Measurements from ENCODE around the gene TSHZ2.

The TSHZ2 gene

GRCh38 chr20:53263554-53264438, 291.6 kb downstream of the TSHZ2 start:
- no peak overlapping the region for H3K9ac ChIP-seq (ENCODE audit: low read length)

GRCh38 chr20:53264604-53265003, 292.4 kb downstream of the TSHZ2 start:
- TF ChIP-seq EZH2phosphoT487 (IDR thresholded peaks at IDR 0.05; ENCODE audit: low read depth): no peak
- Histone ChIP-seq H3K9ac (ENCODE audit: low read length) (no peak overlapping the region), H4K20me1 (ENCODE audit: insufficient read depth, low read length) (no peaks in the 10 kb centered on the region), H2AFZ (ENCODE audit: low read depth, low read length) (no peak overlapping the region), H3K27ac (ENCODE audit: low read length) (no peak overlapping the region), H3K79me2 (ENCODE audit: low read length) (no peaks in the 10 kb centered on the region), H3K4me3 (ENCODE audit: low read length) (no peak overlapping the region), H3K36me3 (replicated peaks; ENCODE audit: low read depth, low read length) (no peaks in the 10 kb centered on the region), H3K9me3 (ENCODE audit: insufficient read depth, low read length) (no peaks in the 10 kb centered on the region), H3K4me1 (ENCODE audit: low read length) (no peaks in the 10 kb centered on the region), H3K4me2 (ENCODE audit: low read length) (no peak overlapping the region), H3K27me3 (ENCODE audit: low read depth, low read length) (no peaks in the 10 kb centered on the region)

More at GRCh38 chr20:53263554-53264438, 291.6 kb downstream of the TSHZ2 start:
- H3K4me3 ChIP-seq (ENCODE audit: low read length): no peak overlapping the region
- H3K9me3 ChIP-seq (ENCODE audit: insufficient read depth, low read length): no peaks in the 10 kb centered on the region
- no peaks in the 10 kb centered on the region for H3K27me3 ChIP-seq (ENCODE audit: low read depth, low read length)
- H3K79me2 ChIP-seq (ENCODE audit: low read length): no peaks in the 10 kb centered on the region
- no peaks in the 10 kb centered on the region for H3K4me1 ChIP-seq (ENCODE audit: low read length)
- no peak overlapping the region for H2AFZ ChIP-seq (ENCODE audit: low read depth, low read length)
- H4K20me1 ChIP-seq (ENCODE audit: insufficient read depth, low read length): no peaks in the 10 kb centered on the region
- no peaks in the 10 kb centered on the region for H3K36me3 ChIP-seq (replicated peaks; ENCODE audit: low read depth, low read length)
- TF ChIP-seq EZH2phosphoT487 (IDR thresholded peaks at IDR 0.05; ENCODE audit: low read depth): no peak
- no peak for TF ChIP-seq CTCF (IDR thresholded peaks at IDR 0.05; ENCODE audit: low read depth, low read length)
- H3K27ac ChIP-seq (ENCODE audit: low read length): no peak overlapping the region
- H3K4me2 ChIP-seq (ENCODE audit: low read length): no peak overlapping the region

GRCh38 chr20:53265304-53265875, 293.2 kb downstream of the TSHZ2 start:
- H3K4me3 ChIP-seq (ENCODE audit: low read length): no peak overlapping the region
- H2AFZ ChIP-seq (ENCODE audit: low read depth, low read length): no peak overlapping the region
- no peaks in the 10 kb centered on the region for H3K36me3 ChIP-seq (replicated peaks; ENCODE audit: low read depth, low read length)
- H3K9me3 ChIP-seq (ENCODE audit: insufficient read depth, low read length): no peaks in the 10 kb centered on the region
- H4K20me1 ChIP-seq (ENCODE audit: insufficient read depth, low read length): no peaks in the 10 kb centered on the region
- no peaks in the 10 kb centered on the region for H3K79me2 ChIP-seq (ENCODE audit: low read length)
- no peaks in the 10 kb centered on the region for H3K27me3 ChIP-seq (ENCODE audit: low read depth, low read length)
- H3K27ac ChIP-seq (ENCODE audit: low read length): no peak overlapping the region
- H3K4me2 ChIP-seq (ENCODE audit: low read length): no peak overlapping the region
- TF ChIP-seq CTCF (IDR thresholded peaks at IDR 0.05; ENCODE audit: low read depth, low read length) (no peak), EZH2phosphoT487 (IDR thresholded peaks at IDR 0.05; ENCODE audit: low read depth) (no peak)
- no peaks in the 10 kb centered on the region for H3K4me1 ChIP-seq (ENCODE audit: low read length)
- H3K9ac ChIP-seq (ENCODE audit: low read length): no peak overlapping the region

- Histone ChIP-seq H4K20me1 (ENCODE audit: insufficient read depth, low read length) (no peaks in the 10 kb centered on the region), H3K4me2 (ENCODE audit: low read length) (no peak overlapping the region), H3K4me3 (ENCODE audit: low read length) (no peak overlapping the region), H3K79me2 (ENCODE audit: low read length) (no peaks in the 10 kb centered on the region), H3K4me1 (ENCODE audit: low read length) (no peaks in the 10 kb centered on the region), H2AFZ (ENCODE audit: low read depth, low read length) (no peak overlapping the region), H3K9me3 (ENCODE audit: insufficient read depth, low read length) (no peaks in the 10 kb centered on the region), H3K36me3 (replicated peaks; ENCODE audit: low read depth, low read length) (no peaks in the 10 kb centered on the region), H3K27me3 (ENCODE audit: low read depth, low read length) (no peaks in the 10 kb centered on the region), H3K27ac (ENCODE audit: low read length) (no peak overlapping the region), H3K9ac (ENCODE audit: low read length) (no peak overlapping the region)
- no peak for TF ChIP-seq CTCF (IDR thresholded peaks at IDR 0.05; ENCODE audit: low read depth, low read length)
- TF ChIP-seq EZH2phosphoT487 (IDR thresholded peaks at IDR 0.05; ENCODE audit: low read depth): no peak
Observed at GRCh38 chr20:53269380-53269779, 297.2 kb downstream of the TSHZ2 start.
